AG04450 (cell line): Measurements from ENCODE around the gene ARHGAP18. TPM values are rescaled to one million over a fixed set of nuclear protein-coding genes. Genes with fewer than 3 reads are reported as not detected.

ENCODE experiments used
- CTCF ChIA-PET: fragments of 300-600, 350-600 bp; formaldehyde crosslinking; extraction: SDS; loops from one replicate; lab custom pipeline; 2022; ENCODE audit warnings: antibody characterized with exemption, inconsistent platforms; lab: Charles Lee
- POLR2A ChIA-PET: fragments of 350-600 bp; formaldehyde crosslinking; extraction: SDS; loops from one replicate; lab custom pipeline; 2021; ENCODE audit warnings: antibody characterized with exemption, inconsistent platforms; lab: Yijun Ruan, JAX
- DNase-seq: peaks from one replicate; pipeline ENCODE4 v3.0.0-alpha.2; 2011; ENCODE audit warnings: low read depth, low spot score
- H3K27ac ChIP-seq: one replicate; pipeline ENCODE4 v1.5.1; 2012; ENCODE audit warnings: low read depth, low read length, control low read depth
- H3K27me3 ChIP-seq: one replicate; pipeline ENCODE4 v1.6.0; 2012; ENCODE audit warnings: low read length; ENCODE audit not compliant: control insufficient read depth, insufficient read depth
- H3K4me3 ChIP-seq: 2 replicates; pipeline ENCODE4 v1.5.1; 2011; ENCODE audit warnings: mild to moderate bottlenecking, low read depth, low read length, control low read depth
- H3K9me3 ChIP-seq: 2 replicates; pipeline ENCODE4 v1.5.1; 2012; ENCODE audit warnings: low read length; ENCODE audit not compliant: control insufficient read depth, insufficient read depth
- polyA plus RNA-seq: library from polyadenylated mRNA; depleted of rRNA; stranded (reverse); fragments of >200 nt; gene quantifications from 2 replicates; pipeline ENCODE4 v1.2.3, GENCODE V29; 2011
- TF ChIP-seq, protein P1 (sequence below): IDR thresholded peaks from 2 replicates; pipeline ENCODE4 v1.5.1; 2011; ENCODE audit warnings: low read depth, low read length, control low read depth, inconsistent platforms

ARHGAP18 gene
- polyA plus RNA-seq, 1 experiment, result 13.9 TPM

- Histone ChIP-seq H3K9me3 (no peaks in the 10 kb centered on the region), H3K4me3 (no peak overlapping the region), H3K27me3 (no peaks in the 10 kb centered on the region), H3K27ac (no peak overlapping the region)
- TF ChIP-seq, protein P1, sequence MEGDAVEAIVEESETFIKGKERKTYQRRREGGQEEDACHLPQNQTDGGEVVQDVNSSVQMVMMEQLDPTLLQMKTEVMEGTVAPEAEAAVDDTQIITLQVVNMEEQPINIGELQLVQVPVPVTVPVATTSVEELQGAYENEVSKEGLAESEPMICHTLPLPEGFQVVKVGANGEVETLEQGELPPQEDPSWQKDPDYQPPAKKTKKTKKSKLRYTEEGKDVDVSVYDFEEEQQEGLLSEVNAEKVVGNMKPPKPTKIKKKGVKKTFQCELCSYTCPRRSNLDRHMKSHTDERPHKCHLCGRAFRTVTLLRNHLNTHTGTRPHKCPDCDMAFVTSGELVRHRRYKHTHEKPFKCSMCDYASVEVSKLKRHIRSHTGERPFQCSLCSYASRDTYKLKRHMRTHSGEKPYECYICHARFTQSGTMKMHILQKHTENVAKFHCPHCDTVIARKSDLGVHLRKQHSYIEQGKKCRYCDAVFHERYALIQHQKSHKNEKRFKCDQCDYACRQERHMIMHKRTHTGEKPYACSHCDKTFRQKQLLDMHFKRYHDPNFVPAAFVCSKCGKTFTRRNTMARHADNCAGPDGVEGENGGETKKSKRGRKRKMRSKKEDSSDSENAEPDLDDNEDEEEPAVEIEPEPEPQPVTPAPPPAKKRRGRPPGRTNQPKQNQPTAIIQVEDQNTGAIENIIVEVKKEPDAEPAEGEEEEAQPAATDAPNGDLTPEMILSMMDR, result peak; percentile 37
- ChIA-PET POLR2A (no interaction called here), CTCF (interaction anchor here (0.6 to 3.7 kb wide), 5 partner anchors 16 to 233 kb away, joined by 3 to 37 read pairs (median 3); no protein-coding TSS in a partner anchor)
- no peak for DNase-seq
Observed at GRCh38 chr6:129730477-129731165, 20.6 kb upstream of the ARHGAP18 start.

DNA sequence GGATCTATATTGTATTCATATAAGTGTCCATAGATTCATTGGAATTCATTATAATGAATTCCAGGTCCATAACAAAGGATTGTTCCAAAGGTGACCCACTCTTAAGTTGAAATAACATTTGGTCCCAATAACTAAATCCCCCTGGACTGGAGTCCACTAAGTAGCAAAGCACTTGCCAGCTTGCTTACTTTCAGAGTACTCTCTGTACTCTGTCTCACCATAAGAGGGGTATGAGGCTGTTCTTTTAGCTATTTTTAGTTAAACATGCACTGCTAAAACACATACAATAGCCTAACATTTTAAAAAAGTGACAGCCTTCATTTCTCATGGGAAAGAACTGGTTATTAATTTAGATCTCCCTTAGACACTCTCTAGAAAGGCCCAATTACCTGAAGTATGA is 16.7 kb upstream of the ARHGAP18 start:
- Histone ChIP-seq H3K4me3 (no peak overlapping the region), H3K27me3 (no peaks in the 10 kb centered on the region), H3K27ac (no peak overlapping the region), H3K9me3 (no peaks in the 10 kb centered on the region)
- ChIA-PET POLR2A (interaction anchor here (0.6 kb wide), 1 partner anchor 236 kb away, joined by 3 read pairs; no protein-coding TSS in a partner anchor), CTCF (no interaction called here)
- TF ChIP-seq, protein P1, result no peak
- no peak for DNase-seq

DNA sequence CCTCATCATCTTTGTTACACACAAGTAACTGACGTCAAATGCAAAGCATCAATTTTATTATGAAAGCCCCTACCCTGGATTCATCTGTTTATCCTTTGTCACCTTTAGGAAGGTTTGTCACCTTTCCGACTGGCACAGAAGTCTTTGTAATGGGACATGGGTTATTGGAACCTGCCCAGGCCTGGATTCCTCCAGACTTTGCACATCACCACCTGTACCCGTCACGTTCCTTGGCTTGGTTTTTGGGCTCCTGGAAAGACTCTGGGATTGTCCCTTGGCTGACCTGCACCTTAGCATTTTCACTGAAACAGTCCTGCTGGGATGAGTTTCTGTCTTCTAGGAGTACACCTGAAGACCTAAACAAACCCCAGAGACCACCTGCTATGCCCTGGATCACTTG is 15.4 kb upstream of the ARHGAP18 start:
- Histone ChIP-seq H3K27ac (no peak overlapping the region), H3K4me3 (no peak overlapping the region), H3K27me3 (no peaks in the 10 kb centered on the region), H3K9me3 (no peaks in the 10 kb centered on the region)
- no peak for DNase-seq
- TF ChIP-seq, protein P1, result no peak
- POLR2A ChIA-PET, result no interaction called here
- CTCF ChIA-PET, result no interaction called here

DNA sequence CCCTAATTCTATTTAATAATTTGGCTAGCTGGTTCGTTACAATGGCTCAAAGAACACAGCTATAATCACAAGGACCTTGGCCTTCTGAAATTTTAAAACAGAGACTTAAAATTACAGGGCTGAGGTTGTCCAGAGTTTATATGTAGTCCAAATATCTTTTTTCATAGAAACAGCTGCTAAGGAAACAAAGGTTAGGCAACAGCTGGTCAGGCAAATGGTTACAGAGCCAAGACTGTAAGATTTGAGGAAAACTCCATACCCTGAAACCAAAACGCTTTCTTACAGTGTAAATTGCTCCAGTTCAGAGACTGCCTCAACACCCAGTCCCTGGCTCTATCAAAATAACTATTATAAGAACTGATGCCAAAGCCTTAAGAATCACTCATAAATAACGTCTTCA is 9.7 kb upstream of the ARHGAP18 start:
- no peak for DNase-seq
- no peak overlapping the region for H3K27ac ChIP-seq
- H3K9me3 ChIP-seq, result no peaks in the 10 kb centered on the region
- H3K4me3 ChIP-seq, result no peak overlapping the region
- CTCF ChIA-PET, result interaction anchor here (1.0 to 1.4 kb wide), 2 partner anchors 10 to 56 kb away, joined by 3 read pairs; no protein-coding TSS in a partner anchor
- TF ChIP-seq, protein P1, result no peak
- POLR2A ChIA-PET, result interaction anchor here (2.0 kb wide), 1 partner anchor 10 kb away, joined by 6 read pairs; the partner anchor contains the start of gene ARHGAP18
- no peaks in the 10 kb centered on the region for H3K27me3 ChIP-seq

- no peak overlapping the region for H3K4me3 ChIP-seq
- CTCF ChIA-PET, result interaction anchor here (0.7 kb wide), 1 partner anchor 334 kb away, joined by 4 read pairs; no protein-coding TSS in a partner anchor
Observed at GRCh38 chr6:129717277-129717676, 7.3 kb upstream of the ARHGAP18 start.

More at GRCh38 chr6:129717277-129717676, 7.3 kb upstream of the ARHGAP18 start:
- no peak for DNase-seq
- POLR2A ChIA-PET, result no interaction called here
- no peak overlapping the region for H3K27ac ChIP-seq
- no peaks in the 10 kb centered on the region for H3K9me3 ChIP-seq
- H3K27me3 ChIP-seq, result no peaks in the 10 kb centered on the region
- TF ChIP-seq, protein P1, result no peak
